Suprapubic skin (tissue), 4 donors: ENCODE results near the gene TMEM18. TPM values are rescaled to one million over a fixed set of nuclear protein-coding genes. Genes with fewer than 3 reads are reported as not detected.
A peak's percentile ranks its signal among the peaks of the same experiment; 100 is the strongest.

Experiments used
- DNase-seq, 2 donors: peaks; one replicate each; pipeline ENCODE4 v3.0.0-alpha.2; 2019; ENCODE audit warnings: low spot score in 2 of 2
- H3K27ac ChIP-seq: fragments of 200-600 bp; sonication (generic); one replicate; pipeline ENCODE4 v1.5.1; 2019
- H3K27me3 ChIP-seq: fragments of 200-600 bp; sonication (generic); one replicate; pipeline ENCODE4 v1.5.1; 2019
- H3K36me3 ChIP-seq: fragments of 200-600 bp; sonication (generic); one replicate; pipeline ENCODE4 v1.5.1; 2019
- H3K4me1 ChIP-seq: fragments of 200-600 bp; sonication (generic); one replicate; pipeline ENCODE4 v1.5.1; 2019
- H3K4me3 ChIP-seq: fragments of 200-600 bp; sonication (generic); one replicate; pipeline ENCODE4 v1.5.1; 2019; ENCODE audit warnings: mild to moderate bottlenecking
- H3K9me3 ChIP-seq: fragments of 200-600 bp; sonication (generic); one replicate; pipeline ENCODE4 v1.5.1; 2019
- EP300 ChIP-seq: sonication (generic); formaldehyde crosslinking; IDR thresholded peaks from one replicate; pipeline ENCODE4 v1.6.1; 2017; ENCODE audit warnings: antibody characterized with exemption
- POLR2A ChIP-seq, 2 donors: fragments of 450-650 bp; IDR thresholded peaks; one replicate each; pipeline ENCODE4 v1.6.1; 2017; ENCODE audit warnings: antibody characterized with exemption in 2 of 2, mild to moderate bottlenecking in 2 of 2, moderate library complexity in 2 of 2
- POLR2AphosphoS5 ChIP-seq, 3 donors: sonication (generic); formaldehyde crosslinking; IDR thresholded peaks; one replicate each; pipeline ENCODE4 v1.6.1; 2017; ENCODE audit warnings: antibody characterized with exemption in 3 of 3
- WGBS: methylation state at CpG from one replicate; pipeline ENCODE4 v1.1.5; 2018; 5-methylcytosine and 5-hydroxymethylcytosine counted together
- total RNA-seq, 4 donors: library from RNA; depleted of rRNA; stranded (reverse); fragments of >200 nt; gene quantifications; one replicate each; pipeline ENCODE4 v1.1.0, GENCODE V29; 2016
- TF ChIP-seq, protein P1 (sequence below), 2 donors: fragments of 200-600 bp in 1 of 2; fragments of 450-650 bp in 1 of 2; sonication (generic) in 1 of 2; IDR thresholded peaks; one replicate each; pipeline ENCODE4 v1.5.1; 2016 to 2019; ENCODE audit warnings: antibody characterized with exemption in 2 of 2, mild to moderate bottlenecking in 1 of 2, moderate library complexity in 1 of 2

Gene TMEM18
- total RNA-seq, 4 donors from 2014 or later: 20.4 to 24.6 (median 22.0) TPM

DNA sequence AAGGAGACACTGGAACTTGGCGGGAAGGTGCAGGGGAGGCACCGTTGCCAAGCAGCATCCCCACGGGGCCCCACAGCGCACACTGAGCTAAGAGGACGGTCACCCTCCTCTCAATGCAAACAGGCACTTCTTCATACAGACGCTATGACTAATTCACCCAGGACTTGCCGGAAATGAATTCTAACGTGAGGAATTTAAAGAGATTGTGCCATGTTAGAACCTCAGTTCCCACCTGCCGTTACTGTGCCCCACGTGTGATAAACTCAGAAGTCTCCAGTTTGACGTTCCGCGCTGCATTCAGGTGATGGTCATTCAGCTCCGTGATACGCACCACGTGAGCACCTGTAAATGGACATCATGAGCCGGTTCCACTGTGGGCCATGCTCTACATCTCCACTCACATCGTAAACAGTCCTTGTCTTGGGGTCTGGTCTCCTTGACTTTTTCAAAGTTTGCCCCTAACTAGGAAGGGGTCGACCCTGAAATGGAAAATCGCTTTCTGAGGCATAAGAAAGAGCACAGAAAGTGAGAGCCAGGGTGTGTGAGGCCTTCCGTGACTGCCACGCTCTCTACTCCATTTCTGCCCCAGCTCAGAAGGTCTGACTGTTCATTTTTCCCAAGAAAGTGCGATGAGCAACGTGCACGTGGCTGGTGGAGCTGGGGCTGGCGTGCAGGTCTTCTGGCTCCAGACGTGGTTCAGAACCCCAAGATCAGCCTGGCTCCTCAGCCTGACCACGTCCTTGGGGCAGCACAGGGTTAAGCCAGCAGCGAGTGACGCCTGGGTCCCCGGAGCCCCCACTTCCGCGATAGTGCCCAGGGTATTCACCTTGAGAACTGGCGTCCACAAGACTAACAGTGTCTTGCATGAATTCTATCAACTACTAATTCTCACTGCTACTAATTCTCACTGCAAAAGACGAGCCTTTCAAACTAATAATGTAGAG lies 35.1 kb downstream of the TMEM18 start:
- no peak overlapping the region for H3K4me3 ChIP-seq
- TF ChIP-seq, protein P1, sequence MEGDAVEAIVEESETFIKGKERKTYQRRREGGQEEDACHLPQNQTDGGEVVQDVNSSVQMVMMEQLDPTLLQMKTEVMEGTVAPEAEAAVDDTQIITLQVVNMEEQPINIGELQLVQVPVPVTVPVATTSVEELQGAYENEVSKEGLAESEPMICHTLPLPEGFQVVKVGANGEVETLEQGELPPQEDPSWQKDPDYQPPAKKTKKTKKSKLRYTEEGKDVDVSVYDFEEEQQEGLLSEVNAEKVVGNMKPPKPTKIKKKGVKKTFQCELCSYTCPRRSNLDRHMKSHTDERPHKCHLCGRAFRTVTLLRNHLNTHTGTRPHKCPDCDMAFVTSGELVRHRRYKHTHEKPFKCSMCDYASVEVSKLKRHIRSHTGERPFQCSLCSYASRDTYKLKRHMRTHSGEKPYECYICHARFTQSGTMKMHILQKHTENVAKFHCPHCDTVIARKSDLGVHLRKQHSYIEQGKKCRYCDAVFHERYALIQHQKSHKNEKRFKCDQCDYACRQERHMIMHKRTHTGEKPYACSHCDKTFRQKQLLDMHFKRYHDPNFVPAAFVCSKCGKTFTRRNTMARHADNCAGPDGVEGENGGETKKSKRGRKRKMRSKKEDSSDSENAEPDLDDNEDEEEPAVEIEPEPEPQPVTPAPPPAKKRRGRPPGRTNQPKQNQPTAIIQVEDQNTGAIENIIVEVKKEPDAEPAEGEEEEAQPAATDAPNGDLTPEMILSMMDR (IDR thresholded peaks at IDR 0.05): no peak
- TF ChIP-seq EP300: no peak
- TF ChIP-seq POLR2A (IDR thresholded peaks at IDR 0.05): no peak
- TF ChIP-seq POLR2AphosphoS5 (IDR thresholded peaks at IDR 0.05): no peak
- WGBS: 85% methylated on average over 34 of the region's 35 CpGs
- peaks cover 2% of the 10 kb centered on the region for H3K4me1 ChIP-seq
- no peaks in the 10 kb centered on the region for H3K36me3 ChIP-seq
- DNase-seq: peak in 1 of 2 donors; percentile 41
- H3K27me3 ChIP-seq: peaks cover 11% of the 10 kb centered on the region
- H3K27ac ChIP-seq: no peak overlapping the region
- H3K9me3 ChIP-seq: no peaks in the 10 kb centered on the region

DNA sequence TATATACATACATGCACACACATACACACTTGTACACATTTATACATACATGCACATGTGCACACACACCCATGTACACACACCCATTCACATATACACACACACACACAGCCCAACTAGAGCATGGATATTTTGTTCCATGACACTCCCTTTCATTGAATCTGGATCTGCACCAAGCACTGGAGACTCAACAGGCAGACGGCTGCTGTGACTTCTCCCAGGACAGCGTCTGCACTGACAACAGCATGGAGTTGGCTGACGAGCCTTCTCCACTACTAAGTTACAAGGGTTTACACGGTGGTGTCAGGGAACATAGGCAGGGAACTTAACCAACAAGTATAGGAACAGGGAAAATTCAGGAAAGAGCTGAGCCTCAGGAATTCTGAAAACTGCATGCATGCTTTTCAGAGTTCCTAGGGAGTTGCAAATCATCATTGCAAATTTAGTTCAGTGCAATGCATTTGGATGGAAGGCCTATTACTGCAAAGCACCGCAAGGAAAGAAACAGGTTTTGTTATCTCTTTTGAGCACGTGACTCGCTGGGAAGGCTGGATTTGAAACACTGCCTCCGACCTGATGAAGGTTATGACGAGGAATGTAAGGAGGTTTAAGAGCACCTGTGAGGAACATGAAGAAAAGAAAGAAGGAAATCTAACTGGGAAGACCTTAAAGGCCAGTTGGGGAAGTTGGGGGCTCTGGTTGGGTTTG lies 35.9 kb downstream of the TMEM18 start:
- TF ChIP-seq POLR2AphosphoS5 (IDR thresholded peaks at IDR 0.05): no peak
- TF ChIP-seq POLR2A (IDR thresholded peaks at IDR 0.05): no peak
- TF ChIP-seq EP300: no peak
- TF ChIP-seq, protein P1 (IDR thresholded peaks at IDR 0.05): no peak
- H3K9me3 ChIP-seq: no peaks in the 10 kb centered on the region
- H3K4me3 ChIP-seq: no peak overlapping the region
- no peak overlapping the region for H3K27ac ChIP-seq
- WGBS: 62% methylated on average over 9 of the region's 9 CpGs
- peaks cover 10% of the 10 kb centered on the region for H3K4me1 ChIP-seq
- DNase-seq: peak in 1 of 2 donors; percentile 21
- H3K27me3 ChIP-seq: peaks cover 6% of the 10 kb centered on the region
- no peaks in the 10 kb centered on the region for H3K36me3 ChIP-seq

DNA sequence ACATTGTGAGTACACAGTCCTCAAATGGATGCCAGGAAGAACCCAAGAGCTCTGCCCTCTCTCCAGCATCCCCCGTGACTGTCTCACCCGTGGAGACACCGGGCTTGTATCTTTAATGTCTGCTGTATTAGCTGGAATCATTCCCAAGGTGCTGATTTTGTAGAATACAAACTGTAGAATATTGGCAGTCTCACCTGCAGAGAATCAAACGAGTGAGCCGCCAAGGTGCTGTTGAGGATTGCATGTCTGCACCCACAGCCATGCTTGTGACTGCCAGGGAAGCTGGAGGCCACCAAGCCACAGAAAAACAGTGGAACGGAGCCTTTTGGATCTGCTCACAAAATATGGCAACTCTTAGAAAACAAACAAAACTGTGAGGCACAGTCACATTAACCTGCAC lies 37.5 kb downstream of the TMEM18 start:
- Histone ChIP-seq H3K27ac (no peak overlapping the region), H3K4me3 (no peak overlapping the region), H3K9me3 (no peaks in the 10 kb centered on the region), H3K27me3 (peaks cover 2% of the 10 kb centered on the region), H3K36me3 (no peaks in the 10 kb centered on the region), H3K4me1 (peaks cover 13% of the 10 kb centered on the region)
- TF ChIP-seq POLR2A (IDR thresholded peaks at IDR 0.05): no peak
- TF ChIP-seq POLR2AphosphoS5 (IDR thresholded peaks at IDR 0.05): no peak
- no peak for TF ChIP-seq EP300
- TF ChIP-seq, protein P1 (IDR thresholded peaks at IDR 0.05): no peak
- peak in 1 of 2 donors; percentile 54 for DNase-seq
- WGBS: 79% methylated on average over 6 of the region's 6 CpGs

DNA sequence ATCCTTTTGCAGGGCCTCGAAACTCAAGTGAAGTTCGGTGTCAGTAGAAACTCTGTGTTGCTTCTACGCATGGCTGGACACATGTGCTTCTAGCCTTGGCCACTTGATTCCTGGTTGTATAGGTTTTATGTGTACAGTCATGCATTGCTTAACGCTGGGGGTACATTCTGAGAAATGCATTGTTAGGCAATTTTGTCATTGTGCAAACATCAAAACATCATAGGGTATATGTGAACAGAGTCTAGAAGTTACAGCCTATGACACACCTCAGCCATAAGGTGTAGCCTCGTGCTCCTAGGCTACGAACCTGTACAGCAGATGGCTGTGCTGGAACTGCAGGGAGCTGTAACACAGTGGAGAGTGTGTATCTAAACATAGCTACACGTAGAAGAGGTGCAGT lies 39.4 kb downstream of the TMEM18 start:
- 73% methylated on average over 7 of the region's 7 CpGs for WGBS
- no peaks in the 10 kb centered on the region for H3K27me3 ChIP-seq
- no peaks in the 10 kb centered on the region for H3K9me3 ChIP-seq
- peaks cover 13% of the 10 kb centered on the region for H3K4me1 ChIP-seq
- no peak overlapping the region for H3K27ac ChIP-seq
- no peak overlapping the region for H3K4me3 ChIP-seq
- DNase-seq: no peak
- no peak for TF ChIP-seq POLR2A (IDR thresholded peaks at IDR 0.05)
- no peak for TF ChIP-seq EP300
- H3K36me3 ChIP-seq: no peaks in the 10 kb centered on the region

DNA sequence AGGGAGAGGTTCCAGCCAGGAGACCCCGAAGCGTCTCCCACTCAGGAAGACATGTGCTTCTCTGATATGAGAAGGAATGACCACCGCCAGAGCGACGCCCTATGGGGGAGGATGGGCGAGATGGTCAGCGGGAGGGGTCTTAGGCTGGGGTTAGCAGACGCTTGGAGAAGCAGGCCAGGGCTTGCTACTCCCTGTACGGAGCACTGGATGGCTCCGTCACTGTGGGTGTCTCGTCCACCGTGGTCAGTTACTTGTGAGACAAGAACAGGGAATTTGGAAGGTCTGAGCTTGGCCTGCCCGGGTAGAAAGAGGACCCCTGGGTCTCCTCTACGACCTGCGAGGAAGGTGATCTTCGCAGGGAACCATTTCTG lies 39.8 kb downstream of the TMEM18 start:
- TF ChIP-seq EP300: no peak
- TF ChIP-seq POLR2AphosphoS5 (IDR thresholded peaks at IDR 0.05): no peak
- TF ChIP-seq POLR2A (IDR thresholded peaks at IDR 0.05): no peak
- TF ChIP-seq, protein P1 (IDR thresholded peaks at IDR 0.05): no peak
- Histone ChIP-seq H3K4me3 (no peak overlapping the region), H3K27me3 (no peaks in the 10 kb centered on the region), H3K36me3 (no peaks in the 10 kb centered on the region), H3K27ac (no peak overlapping the region), H3K4me1 (peaks cover 13% of the 10 kb centered on the region), H3K9me3 (no peaks in the 10 kb centered on the region)
- 73% methylated on average over 15 of the region's 16 CpGs for WGBS
- DNase-seq: peak in 1 of 2 donors; percentile 72
